ENCODE data around the gene RPRD1B.

The RPRD1B gene

DNA sequence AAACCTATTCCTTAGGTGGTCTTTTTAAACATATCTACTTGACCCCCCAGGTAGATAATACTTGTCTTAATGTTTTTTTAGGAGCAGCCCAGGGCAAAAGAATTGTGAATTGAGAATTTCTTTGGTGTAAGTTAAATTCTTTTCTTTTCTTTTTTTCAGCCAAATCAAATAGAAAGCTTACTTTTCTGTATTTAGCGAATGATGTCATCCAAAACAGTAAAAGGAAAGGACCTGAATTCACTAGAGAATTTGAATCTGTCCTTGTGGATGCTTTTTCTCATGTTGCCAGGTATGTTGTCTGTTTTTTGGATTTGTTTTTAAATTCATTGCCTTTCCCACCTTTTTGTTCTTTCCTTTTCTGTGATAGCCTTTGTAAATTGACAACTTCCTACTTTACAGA is 6.7 kb downstream of the RPRD1B start:
- DNase-seq (ENCODE audit: low read depth) = no peak

- DNase-seq (ENCODE audit: low read depth) = no peak
Measured at GRCh38 chr20:38043512-38044300, 10.2 kb downstream of the RPRD1B start.

DNA sequence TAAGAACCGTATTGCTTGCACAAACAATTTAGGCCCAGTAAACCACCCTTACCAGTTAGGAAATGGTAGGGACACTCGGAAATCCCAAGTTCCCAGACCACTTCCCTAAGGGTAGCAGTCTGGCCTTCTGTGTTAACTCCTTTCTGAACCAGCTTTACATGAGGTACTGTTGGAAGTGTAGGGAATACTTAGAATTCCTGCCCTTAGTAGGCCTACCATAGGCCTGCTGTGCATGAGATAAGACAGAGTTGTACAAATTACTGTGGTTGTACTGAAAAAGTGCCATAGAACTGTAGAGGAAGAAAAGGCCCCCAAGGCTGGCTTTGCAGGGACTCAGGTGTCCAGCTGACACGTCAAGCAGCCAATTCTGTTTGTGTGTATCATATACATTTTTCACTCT is 11.1 kb downstream of the RPRD1B start:
- no peak for DNase-seq (ENCODE audit: low read depth)

DNA sequence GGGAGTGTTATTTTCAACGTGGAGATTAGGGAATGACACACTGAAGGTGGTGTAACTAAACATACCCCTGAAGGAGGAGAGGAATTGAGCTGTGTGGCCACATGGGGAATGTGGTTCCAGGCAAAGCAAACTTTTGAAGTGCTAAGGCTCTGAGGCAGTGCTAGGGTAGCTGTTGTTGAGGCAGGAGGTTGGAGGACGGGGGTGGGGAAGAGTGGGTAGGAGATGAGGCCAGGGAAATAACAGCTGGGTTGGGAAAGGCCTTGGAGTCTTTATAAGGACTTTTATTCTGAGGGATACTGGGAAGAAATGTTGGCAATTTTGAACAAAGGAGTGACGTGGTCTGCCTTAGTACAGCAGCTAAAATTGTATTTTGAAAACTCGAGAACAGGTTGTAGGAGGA is 13.0 kb downstream of the RPRD1B start:
- no peak for DNase-seq (ENCODE audit: low read depth)

- DNase-seq (ENCODE audit: low read depth) = no peak
Measured at GRCh38 chr20:38049800-38050199, 16.3 kb downstream of the RPRD1B start.

- no peak for DNase-seq (ENCODE audit: low read depth)
Measured at GRCh38 chr20:38050686-38051085, 17.1 kb downstream of the RPRD1B start.

DNA sequence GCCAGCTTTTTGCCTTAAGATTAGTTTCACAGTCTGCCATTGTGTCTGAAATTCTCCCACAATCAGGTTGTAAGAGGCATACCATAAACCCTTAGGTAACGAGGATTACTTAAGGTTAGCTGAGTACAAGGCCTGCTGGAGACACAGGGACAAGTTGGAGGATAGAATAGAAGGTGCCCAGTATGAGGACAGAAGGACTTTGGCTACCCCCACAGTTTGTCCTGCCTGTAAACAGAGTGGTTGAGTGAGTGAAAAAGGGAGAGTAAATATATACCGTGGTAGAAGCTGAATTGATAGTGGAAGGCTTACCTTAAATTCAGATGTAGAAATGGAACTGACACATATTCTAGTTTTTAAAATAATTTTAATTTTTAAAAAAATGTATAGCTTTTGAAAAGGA is 19.3 kb downstream of the RPRD1B start:
- no peak for DNase-seq (ENCODE audit: low read depth)

DNA sequence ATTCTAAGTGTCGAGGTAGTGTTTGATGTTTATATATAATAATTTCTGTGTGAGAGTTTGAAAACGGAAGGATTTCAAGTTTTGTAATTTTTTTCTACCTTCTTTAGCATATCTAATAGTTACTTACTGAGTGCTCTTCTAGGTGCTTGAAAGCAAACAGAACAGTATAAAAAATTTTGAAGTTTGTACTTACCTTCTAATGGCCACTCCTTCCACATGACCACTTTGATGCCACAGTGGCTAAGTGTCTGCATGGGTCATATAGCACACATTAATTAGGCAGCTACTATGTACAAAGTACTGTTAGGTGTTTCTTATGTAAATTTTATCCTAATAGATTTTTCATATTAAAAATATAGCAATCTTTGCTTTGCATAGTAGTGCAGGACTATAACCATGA is 21.1 kb downstream of the RPRD1B start:
- no peak for DNase-seq (ENCODE audit: low read depth)

GRCh38 chr20:38055294-38055693 is 21.7 kb downstream of the RPRD1B start:
- DNase-seq (ENCODE audit: low read depth) = no peak

DNA sequence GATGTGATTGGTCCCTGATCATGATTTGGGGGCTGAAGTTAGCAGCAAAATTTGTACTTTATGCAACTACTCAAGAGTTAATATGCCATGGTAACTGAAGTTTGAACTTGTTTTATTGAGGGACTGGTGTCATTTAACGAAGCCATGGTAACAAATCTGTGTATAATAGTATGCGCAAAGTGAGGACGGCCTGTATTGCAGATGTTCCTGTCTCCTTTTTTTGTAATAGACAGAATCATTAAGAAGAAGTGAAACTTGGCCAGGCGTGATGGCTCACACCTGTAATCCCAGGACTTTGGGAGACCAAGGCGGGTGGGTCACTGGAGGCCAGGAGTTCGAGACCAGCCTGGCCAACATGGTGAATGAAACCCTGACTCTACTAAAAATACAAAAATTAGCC is 22.3 kb downstream of the RPRD1B start:
- no peak for DNase-seq (ENCODE audit: low read depth)

GRCh38 chr20:38057351-38057972 is 23.9 kb downstream of the RPRD1B start:
- DNase-seq (ENCODE audit: low read depth) = peak; percentile 59

GRCh38 chr20:38059832-38060231 is 26.3 kb downstream of the RPRD1B start:
- no peak for DNase-seq (ENCODE audit: low read depth)

DNA sequence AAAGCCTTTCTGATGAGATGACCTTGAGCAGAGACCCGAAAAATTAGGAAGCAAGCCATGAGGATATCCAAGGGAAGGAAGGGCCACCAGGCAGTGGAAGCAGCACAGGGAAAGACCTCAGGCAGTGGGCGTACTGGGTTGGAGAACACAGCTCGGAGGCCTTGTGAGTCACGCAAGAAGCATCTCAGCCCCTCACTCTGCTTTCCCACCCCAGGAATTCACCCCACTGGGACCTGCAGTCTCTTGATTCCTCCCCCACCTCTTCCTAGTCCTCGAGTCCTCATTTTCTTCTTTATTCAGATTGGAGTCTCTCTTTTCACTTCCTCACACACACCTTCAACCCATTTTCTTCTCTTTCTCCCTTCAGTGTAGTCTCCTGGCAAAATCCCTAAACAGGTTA is 27.0 kb downstream of the RPRD1B start:
- DNase-seq (ENCODE audit: low read depth) = no peak

GRCh38 chr20:38061109-38061508 is 27.6 kb downstream of the RPRD1B start:
- no peak for DNase-seq (ENCODE audit: low read depth)

GRCh38 chr20:38062890-38063289 is 29.3 kb downstream of the RPRD1B start:
- no peak for DNase-seq (ENCODE audit: low read depth)

- DNase-seq (ENCODE audit: low read depth) = no peak
Measured at GRCh38 chr20:38063911-38064530, 30.5 kb downstream of the RPRD1B start.

- DNase-seq (ENCODE audit: low read depth) = no peak
Measured at GRCh38 chr20:38065764-38066375, 32.3 kb downstream of the RPRD1B start.

- no peak for DNase-seq (ENCODE audit: low read depth)
Measured at GRCh38 chr20:38066969-38067716, 33.6 kb downstream of the RPRD1B start.

DNA sequence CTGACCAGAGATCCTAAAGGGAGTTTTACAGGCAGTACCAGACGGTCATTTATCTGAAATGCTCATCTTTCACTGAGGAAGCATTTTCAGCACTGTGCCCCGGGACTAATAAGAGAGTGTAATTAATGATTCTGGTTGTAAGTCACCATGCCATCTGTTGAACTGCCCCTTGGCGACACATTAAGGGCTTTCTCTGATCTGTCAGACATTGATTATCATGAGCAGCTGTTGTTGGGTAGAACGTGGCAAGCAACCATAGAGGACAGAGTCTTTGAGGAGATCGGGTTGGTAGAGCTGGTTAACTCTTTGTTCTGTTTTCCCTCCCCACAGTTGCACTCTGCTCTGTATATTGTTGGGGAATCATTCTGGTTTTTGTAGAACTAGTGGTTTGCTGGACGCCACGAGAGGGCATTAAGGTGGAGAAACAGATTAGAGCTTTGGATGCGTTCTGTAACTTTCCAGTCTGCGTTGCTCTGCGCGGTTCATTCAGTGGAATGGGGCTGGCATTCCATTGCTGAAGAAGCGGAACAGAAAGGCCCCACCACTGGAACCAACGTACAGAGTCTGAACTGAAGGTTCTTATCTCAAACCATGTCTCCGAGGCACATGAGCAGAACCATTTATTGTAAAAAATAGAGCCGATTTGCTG is 34.3 kb downstream of the RPRD1B start:
- DNase-seq (ENCODE audit: low read depth) = no peak

DNA sequence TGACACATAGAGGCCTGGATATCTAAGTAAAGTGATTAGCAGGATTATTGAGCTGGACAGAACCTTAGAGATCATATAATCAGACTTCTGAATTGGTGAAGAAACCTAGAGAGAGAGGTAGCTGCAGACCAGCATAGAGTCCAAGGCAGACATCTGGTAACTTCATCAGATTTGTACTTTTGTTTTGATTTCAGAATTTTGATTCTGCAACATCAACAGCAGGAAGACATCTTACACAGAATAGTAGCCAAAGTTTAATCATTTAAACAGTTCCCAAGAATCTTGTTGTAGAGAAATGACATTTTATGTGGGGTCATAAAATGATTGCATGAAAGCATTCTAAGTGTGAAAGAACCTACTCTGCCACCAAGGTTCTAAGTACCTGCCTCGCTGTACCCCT is 39.4 kb downstream of the RPRD1B start:
- DNase-seq (ENCODE audit: low read depth) = no peak

DNA sequence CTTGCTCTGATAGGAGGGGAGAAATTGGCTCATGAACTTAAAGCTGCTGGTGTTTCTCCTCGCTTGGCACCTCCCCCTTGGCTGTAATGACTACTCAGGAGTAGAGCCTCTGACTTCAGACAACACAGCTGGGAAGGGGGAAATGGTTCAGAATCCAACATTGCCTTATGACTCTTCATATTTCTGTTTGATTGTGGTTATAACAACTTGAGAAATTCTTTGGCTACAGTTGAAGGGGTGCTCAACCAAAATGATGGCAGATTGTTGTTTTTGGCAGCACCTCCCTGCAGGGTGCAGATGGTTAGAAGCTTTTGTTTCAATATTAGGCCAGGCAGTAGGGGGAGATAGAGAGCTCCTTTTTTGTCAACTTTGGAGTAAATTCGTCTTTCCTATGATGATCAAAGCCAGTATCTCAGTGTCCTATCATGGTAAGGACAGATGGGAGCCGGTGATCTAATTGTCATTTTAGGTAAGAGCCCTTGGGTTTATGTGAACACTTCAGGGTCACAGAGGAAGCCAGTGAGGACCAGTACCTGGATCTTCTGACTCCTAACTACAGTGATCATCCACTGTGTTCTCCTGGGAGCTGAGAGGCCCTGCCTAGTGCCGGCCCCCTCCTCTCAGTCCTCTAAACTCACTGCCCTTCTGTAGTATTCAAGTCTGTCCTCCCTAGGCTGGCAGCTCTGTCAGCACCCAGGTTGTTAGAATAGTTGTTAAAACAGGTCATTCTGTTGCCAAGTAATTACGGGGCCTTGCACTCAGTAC is 39.9 kb downstream of the RPRD1B start:
- DNase-seq (ENCODE audit: low read depth) = no peak
